PC-3 (cell line): ENCODE measurements around the gene CLASP1.

Source experiments
- EZH2 ChIP-seq: fragments of 300-600 bp; sonication (generic); IDR thresholded peaks from one replicate; pipeline ENCODE4 v1.6.1; 2017; ENCODE audit warnings: antibody characterized with exemption, mild to moderate bottlenecking, low read length; ENCODE audit not compliant: unreplicated experiment
- EZH2phosphoT487 ChIP-seq: fragments of 300-600 bp; sonication (generic); IDR thresholded peaks from 2 replicates; pipeline ENCODE4 v1.6.1; 2018; ENCODE audit warnings: mild to moderate bottlenecking, antibody characterized with exemption, low read length, borderline replicate concordance
- TF ChIP-seq, protein P1 (sequence below): fragments of 300-600 bp; sonication (generic); conservative IDR thresholded peaks from 2 replicates; pipeline ENCODE4 v1.5.1; 2017; ENCODE audit warnings: antibody characterized with exemption, low read depth, mild to moderate bottlenecking, low read length

DNA sequence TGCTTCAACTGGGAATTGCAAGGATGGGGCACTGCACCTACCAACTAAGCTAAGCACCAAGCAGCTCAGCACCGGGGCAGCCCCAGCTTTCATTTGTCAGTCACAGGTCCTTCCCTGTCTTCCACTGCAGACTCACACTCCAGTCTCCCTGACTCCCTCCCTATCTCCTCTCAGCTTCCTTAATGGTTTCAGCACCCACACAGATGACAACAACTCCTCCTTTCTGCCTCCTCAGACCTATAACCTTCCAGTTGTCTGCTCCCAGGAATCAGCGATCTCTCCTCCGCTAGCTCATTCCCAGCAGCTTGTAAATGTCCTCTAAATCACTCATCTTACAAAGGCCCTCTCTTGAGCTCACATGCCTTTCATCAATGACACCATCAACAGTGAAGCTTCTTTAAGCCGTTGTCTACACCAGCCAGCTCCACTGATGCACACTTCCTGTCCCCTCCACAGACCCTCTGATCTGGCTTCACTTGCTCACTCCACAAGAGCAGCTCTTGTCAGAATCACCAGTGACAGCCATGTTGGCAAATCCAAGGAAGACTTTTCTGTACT is 32.1 kb downstream of the CLASP1 start:
- TF ChIP-seq EZH2, result no peak
- TF ChIP-seq, protein P1, sequence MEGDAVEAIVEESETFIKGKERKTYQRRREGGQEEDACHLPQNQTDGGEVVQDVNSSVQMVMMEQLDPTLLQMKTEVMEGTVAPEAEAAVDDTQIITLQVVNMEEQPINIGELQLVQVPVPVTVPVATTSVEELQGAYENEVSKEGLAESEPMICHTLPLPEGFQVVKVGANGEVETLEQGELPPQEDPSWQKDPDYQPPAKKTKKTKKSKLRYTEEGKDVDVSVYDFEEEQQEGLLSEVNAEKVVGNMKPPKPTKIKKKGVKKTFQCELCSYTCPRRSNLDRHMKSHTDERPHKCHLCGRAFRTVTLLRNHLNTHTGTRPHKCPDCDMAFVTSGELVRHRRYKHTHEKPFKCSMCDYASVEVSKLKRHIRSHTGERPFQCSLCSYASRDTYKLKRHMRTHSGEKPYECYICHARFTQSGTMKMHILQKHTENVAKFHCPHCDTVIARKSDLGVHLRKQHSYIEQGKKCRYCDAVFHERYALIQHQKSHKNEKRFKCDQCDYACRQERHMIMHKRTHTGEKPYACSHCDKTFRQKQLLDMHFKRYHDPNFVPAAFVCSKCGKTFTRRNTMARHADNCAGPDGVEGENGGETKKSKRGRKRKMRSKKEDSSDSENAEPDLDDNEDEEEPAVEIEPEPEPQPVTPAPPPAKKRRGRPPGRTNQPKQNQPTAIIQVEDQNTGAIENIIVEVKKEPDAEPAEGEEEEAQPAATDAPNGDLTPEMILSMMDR, result no peak
- TF ChIP-seq EZH2phosphoT487, result no peak
